GM19452 (cell line): ENCODE measurements around the gene TMEM270.

Experiments
- ATAC-seq: cut with Tn5 transposase; IDR thresholded peaks from one replicate; pipeline ENCODE4 v1.9.1; 2021; ENCODE audit not compliant: unreplicated experiment

Gene TMEM270

GRCh38 chr7:73885433-73885974, 24.5 kb downstream of the TMEM270 start:
- ATAC-seq: no peak

DNA sequence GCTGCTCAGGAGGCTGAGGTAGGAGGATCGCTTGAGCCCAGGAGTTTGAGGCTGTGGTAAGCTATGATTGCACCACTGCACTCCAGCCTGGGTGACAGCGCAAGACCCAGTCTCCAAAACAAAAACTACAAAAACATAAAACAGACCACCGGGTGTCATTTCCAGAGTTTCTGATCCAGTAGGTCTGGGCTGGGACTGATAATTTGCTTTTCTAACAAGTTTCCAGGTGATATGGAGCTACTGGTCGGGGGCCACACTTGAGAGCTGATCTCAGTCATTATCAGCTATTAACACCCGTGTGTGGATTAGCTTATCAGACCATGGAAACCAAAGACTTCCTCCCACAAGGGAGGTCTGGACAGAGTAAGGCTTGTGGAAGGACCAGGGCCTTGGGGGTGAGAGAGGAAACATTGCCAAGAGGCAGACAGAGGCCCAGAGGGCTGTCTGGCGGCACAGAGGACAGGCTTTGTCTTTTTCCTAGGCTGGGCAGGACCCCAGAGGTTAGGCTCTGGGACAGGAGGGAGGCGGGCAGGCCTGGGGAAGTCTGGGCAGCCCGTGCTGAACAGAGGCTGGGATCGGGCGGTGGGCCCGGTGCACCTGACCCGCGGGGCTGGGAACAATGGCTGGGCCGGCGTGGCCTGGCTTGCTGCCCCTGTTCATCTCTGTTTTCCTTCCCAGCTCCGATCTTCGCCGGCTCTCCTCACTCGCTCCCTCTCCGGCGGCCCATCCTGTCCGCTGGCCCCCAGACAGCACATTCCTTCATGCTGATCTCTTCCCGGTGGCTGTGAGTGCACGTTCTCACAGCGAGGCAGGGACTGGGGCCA, 25.2 kb downstream of the TMEM270 start:
- ATAC-seq: no peak

- no peak for ATAC-seq
Measured at GRCh38 chr7:73887762-73888161, 26.8 kb downstream of the TMEM270 start.

DNA sequence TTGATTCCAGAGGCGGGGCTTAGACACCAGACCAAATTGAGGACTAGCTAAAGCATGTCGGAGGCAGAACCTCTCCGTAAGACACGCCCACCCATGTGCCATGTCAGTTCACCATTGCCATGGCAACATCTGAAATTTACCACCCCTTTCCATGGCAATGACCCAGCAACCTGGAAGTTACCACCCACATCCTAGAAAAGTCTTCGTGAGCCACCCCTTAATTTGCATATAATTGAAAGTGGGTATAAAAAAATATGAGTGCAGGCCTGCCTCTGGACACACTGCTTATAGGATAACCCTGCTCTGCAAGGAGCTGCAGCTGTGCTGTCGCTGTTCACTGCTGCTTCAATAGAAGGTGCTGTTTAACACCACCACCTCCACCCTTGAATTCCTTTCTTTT, 28.0 kb downstream of the TMEM270 start:
- no peak for ATAC-seq

DNA sequence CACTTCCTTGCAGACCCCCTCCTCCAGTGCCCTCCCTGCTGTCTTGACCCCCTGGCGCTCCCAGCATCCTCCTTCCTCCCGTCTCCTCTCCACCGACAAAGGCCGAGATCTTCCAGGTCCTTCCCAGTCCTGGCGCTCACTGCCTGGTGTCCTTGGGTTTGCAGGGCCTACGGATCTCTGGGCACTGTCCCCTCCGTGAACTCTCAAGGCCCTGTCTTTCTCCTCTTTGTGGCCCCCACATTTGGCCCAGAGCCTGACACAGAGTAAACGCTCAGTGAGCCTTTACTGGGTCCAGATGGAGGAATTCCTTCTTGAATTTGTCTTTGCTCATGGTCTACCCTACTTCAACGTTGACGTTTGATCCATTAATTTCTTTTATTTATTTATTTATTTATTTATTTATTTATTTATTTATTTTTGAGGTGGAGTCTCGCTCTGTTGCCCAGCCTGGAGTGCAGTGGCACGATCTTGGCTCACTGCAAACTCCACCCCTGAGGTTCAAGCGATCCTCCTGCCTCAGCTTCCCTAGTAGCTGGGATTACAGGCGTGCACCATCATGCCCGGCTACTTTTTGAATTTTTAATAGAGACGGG, 29.7 kb downstream of the TMEM270 start:
- no peak for ATAC-seq

- no peak for ATAC-seq
Measured at GRCh38 chr7:73891178-73891885, 30.4 kb downstream of the TMEM270 start.

DNA sequence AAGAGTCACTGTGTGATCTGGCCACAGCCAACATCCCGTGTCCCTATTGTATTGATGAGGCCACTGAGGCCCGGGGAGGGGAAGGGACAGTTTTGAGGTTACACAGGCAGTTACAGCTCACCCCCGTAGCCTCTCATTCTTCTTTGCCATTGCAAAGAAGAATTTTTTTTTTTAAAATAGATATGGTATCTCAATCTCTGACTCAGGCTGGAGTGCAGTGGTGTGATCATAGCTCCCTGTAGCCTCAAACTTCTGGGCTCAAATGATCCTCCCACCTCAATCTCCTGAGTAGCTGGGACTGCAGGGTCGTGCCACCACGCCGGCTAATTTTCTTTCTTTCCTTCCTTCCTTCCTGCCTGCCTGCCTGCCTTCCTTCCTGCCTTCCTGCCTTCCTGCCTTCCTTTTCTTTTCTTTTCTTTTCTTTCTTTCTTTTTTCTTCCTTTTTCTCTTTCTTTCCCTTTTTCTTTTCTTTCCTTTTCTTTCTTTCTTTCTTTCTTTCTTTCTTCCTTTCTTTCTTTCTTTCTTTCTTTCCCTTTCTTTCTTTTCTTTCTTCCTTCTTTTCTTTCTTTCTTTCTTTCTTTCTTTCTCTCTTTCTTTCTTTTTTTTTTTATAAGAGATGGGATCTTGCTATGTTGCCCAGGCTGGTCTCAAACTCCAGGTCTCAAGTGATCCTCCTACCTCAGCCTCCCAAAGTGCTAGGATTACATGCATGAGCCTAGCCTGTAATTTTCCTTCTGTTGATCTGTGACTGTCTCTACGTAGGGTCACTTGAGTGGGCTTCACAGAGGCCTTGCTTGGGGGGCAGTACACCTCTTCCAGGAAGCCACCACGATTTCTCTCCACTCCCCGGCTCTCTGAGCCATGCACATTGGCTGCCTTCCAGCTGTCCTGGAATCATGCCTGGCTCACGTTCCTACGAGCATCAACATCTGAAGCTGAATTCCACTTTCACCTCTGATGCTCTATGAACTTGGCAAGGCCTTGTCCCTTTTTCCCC, 31.3 kb downstream of the TMEM270 start:
- ATAC-seq: no peak

DNA sequence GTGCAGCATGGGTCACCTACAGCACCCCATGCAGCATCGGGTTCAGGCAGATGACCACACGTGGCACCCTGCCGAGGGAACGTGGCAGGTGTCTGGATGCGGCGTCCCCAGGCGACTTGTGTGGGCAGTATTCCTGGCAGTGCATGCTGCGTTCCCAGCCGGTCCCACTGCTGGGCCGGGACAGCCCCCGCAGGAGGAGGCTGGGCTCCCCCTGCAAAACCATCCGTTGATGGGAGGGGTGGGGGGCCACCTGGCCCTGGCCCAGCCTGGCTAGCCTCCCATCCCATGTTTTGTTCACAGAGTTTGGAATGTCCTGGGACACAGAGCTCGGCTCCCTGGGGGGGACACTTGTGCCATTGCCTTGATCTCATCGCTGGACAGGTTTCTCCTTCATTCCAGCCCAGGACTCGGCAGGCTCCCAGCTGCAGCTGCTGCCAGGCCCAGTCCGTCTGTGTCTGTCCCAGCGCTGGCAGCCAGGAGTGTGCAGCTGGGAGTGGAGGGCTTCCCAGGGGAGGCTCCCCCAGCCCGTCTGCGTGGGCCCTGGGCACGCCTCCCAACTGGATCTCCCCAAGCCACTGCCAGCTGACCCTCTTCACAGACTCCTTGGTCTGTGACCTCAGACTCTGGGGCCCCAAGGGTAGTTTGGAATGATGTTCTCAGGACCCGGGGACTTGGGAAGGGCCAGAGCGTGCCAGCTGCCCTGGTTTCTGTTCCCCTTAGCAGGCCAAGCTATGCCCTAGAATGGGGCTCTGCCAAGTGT, 32.6 kb downstream of the TMEM270 start:
- no peak for ATAC-seq

- ATAC-seq: no peak
Measured at GRCh38 chr7:73894166-73894565, 33.2 kb downstream of the TMEM270 start.

DNA sequence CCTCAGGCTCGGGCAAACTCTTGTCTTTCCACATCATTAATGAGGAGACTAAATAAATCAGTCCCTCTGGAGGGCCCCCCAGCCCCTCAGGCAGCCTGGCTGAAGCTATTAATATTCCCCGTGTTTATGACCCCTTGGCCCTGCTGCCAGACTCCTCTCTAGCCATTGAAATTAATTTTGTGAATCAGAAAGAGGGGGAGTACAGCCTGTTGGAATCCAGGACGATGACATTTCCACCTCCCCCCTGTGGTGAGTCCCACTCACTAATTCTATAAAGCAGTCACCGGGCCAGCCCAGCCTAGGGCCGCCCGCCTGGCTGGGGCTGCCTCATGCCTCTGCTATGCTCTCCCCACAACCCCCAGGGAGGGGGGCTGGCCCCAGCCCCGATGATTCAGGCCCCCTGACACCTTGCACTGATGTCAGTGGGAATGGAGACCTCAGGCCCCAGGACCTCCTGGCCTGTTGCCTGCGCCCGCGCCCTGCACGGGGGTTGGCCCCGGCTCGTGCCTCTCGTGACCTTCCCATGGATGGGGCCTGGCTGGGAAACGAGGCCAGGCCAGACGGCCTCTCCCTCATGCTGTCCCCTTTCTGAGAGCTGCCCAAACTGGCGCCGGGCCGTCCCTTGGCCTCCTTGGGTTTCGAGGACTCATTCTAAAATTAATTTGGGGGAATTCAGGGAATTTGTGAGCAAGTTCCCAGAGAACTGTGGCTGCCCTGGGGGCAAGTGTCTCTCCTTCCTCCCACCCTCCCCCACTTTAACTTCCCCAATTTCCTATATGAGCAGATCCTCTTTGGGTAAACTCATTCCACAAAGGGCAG, 34.0 kb downstream of the TMEM270 start:
- no peak for ATAC-seq

DNA sequence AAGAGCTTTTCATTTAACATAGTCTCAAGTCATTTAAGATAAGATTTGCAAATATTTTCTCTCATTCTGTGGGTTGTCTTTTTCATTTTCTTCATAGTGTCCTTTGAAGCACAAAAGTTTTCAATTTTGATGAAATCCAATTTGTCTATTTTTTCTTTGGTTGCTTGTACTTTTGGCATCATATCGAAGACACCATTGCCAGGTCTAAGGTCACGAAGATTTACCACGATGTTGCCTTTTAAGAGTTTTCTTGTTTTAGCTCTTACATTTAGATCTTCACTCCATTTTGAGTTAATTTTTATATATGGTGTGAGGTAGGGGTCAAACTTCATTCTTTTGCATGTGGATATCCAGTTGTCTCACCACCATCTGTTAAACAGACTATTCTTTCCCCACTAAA, 34.7 kb downstream of the TMEM270 start:
- ATAC-seq: no peak

GRCh38 chr7:73896454-73896853, 35.5 kb downstream of the TMEM270 start:
- no peak for ATAC-seq

GRCh38 chr7:73899731-73900142, 38.8 kb downstream of the TMEM270 start:
- no peak for ATAC-seq

DNA sequence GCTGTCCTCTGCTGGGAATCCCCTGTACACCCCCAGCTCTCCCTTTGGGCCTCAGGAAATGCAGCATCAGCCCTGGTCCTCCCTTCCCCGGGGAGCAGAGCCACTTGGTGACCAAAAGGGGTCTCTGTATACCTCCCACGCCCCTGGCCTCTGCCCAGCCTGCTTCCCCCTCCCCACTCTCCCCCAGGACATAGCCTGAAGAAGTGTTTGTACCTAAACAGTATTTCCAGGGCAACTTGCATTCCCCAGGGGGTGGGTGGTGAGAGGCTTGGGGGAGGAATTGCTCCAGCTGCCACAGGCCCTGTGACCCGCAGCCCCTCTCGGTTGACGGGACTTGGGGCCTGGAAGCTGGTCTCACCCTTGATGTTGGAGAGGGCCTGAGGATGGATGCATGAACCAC, 39.3 kb downstream of the TMEM270 start:
- ATAC-seq: no peak

DNA sequence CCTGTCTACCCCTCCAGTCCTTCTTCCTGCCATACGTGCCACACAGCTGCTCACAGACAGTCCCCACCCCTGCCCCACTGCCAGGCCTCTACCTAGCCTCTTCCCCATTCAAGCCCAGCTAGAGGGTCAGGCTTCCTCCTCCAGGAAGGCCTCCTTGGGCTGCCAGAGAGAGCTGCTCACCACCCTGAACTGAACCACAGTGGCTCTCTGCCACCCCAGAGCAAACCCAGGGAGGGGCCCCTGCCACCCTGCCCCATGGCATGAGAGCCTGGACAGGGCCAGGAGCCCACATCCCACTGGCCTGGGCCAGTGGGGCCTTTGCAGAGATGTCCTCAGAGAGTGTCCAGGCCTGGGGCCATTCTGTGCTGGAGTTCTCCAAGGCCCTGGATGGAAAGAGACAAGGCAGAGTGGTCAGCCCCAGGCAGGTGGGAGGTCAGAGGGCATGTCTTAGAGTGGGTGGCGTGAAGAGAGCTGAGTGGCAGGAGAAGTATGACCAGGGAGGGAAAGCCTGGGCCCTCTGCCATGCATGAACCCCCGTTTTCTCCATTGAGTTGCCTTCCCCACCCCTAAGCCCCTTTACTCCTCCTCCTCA, 40.4 kb downstream of the TMEM270 start:
- ATAC-seq: no peak

- no peak for ATAC-seq
Measured at GRCh38 chr7:73901823-73902597, 41.1 kb downstream of the TMEM270 start.

- ATAC-seq: no peak
Measured at GRCh38 chr7:73903321-73904218, 42.6 kb downstream of the TMEM270 start.
